HepG2 (cell line): ENCODE results near the gene DHRS4L2. TPM values are rescaled to one million over a fixed set of nuclear protein-coding genes. Genes with fewer than 3 reads are reported as not detected.

Source experiments
- ARID2 ChIP-seq: sonication (generic); formaldehyde crosslinking; IDR thresholded peaks from 2 replicates; pipeline ENCODE4 v1.8.1; 2022; ENCODE audit warnings: mild to moderate bottlenecking, missing genetic modification reagents, borderline replicate concordance
- BRCA1 ChIP-seq: sonication (generic); formaldehyde crosslinking; IDR thresholded peaks from 2 replicates; pipeline ENCODE4 v1.4.0; 2020; ENCODE audit warnings: missing genetic modification reagents
- BRF2 ChIP-seq: sonication (generic); formaldehyde crosslinking; IDR thresholded peaks from 2 replicates; pipeline ENCODE4 v1.8.1; 2022; ENCODE audit warnings: mild to moderate bottlenecking, missing genetic modification reagents
- EZH2 ChIP-seq: conservative IDR thresholded peaks from 2 replicates; pipeline ENCODE4 v1.6.1; 2012; ENCODE audit warnings: mild to moderate bottlenecking, low read depth, low read length, moderate library complexity
- NFYB ChIP-seq: sonication (generic); formaldehyde crosslinking; IDR thresholded peaks from 2 replicates; pipeline ENCODE4 v1.4.0; 2020; ENCODE audit warnings: missing genetic modification reagents
- SKIL ChIP-seq: sonication (generic); formaldehyde crosslinking; IDR thresholded peaks from 2 replicates; pipeline ENCODE4 v1.8.0; 2022; ENCODE audit warnings: missing genetic modification reagents, mild to moderate bottlenecking, moderate library complexity, borderline replicate concordance
- YEATS2 ChIP-seq: sonication (generic); formaldehyde crosslinking; IDR thresholded peaks from 2 replicates; pipeline ENCODE4 v1.4.0; 2020; ENCODE audit warnings: missing genetic modification reagents, borderline replicate concordance
- ZBTB44 ChIP-seq: sonication (generic); formaldehyde crosslinking; IDR thresholded peaks from 2 replicates; pipeline ENCODE4 v1.4.0; 2020; ENCODE audit warnings: missing genetic modification reagents
- ZBTB49 ChIP-seq: sonication (generic); formaldehyde crosslinking; IDR thresholded peaks from 2 replicates; pipeline ENCODE4 v1.4.0; 2020; ENCODE audit warnings: missing genetic modification reagents, borderline replicate concordance
- ZEB1 ChIP-seq: IDR thresholded peaks from 2 replicates; pipeline ENCODE4 v1.6.1; 2012; ENCODE audit warnings: mild to moderate bottlenecking, low read depth, inconsistent platforms; ENCODE audit not compliant: insufficient replicate concordance
- ZNF143 ChIP-seq: sonication (generic); formaldehyde crosslinking; IDR thresholded peaks from 2 replicates; pipeline ENCODE4 v1.4.0; 2020; ENCODE audit warnings: missing genetic modification reagents
- ZNF510 ChIP-seq: sonication (generic); formaldehyde crosslinking; IDR thresholded peaks from 2 replicates; pipeline ENCODE4 v1.4.0; 2020; ENCODE audit warnings: low read depth, mild to moderate bottlenecking, missing genetic modification reagents
- ZNF646 ChIP-seq: sonication (generic); formaldehyde crosslinking; IDR thresholded peaks from 2 replicates; pipeline ENCODE4 v1.9.0; 2021; ENCODE audit warnings: mild to moderate bottlenecking, missing genetic modification reagents
- polyA plus RNA-seq, 8 experiments: library from polyadenylated mRNA; depleted of rRNA in 3 of 8; stranded (reverse) in 7 of 8; unstranded in 1 of 8; fragments of >200 nt; fragmentation: Illumina TruSeq in 4 of 8; extraction: Trizol in 4 of 8; gene quantifications; 2 replicates each; pipeline versions ENCODE4 v1.2.1 to v1.2.3, GENCODE V29; 2011 to 2016; ENCODE audit warnings: low read depth in 4 of 8, missing spikeins in 1 of 8, mixed read lengths in 1 of 8; ENCODE audit not compliant: insufficient read depth in 1 of 8
- total RNA-seq, 5 experiments: library from RNA; depleted of rRNA; stranded (reverse); fragments of >200 nt; fragmentation: Illumina TruSeq; extraction: Trizol; gene quantifications; 2 replicates each; pipeline ENCODE4 v1.2.3, GENCODE V29; 2016; ENCODE audit warnings: low read depth in 1 of 5

Gene DHRS4L2
- total and polyA plus RNA-seq, 2 of the 13 experiments (the other 11 are each of a cell fraction or from before 2014, with no cell fraction given), result 24.7 to 38.2 TPM

GRCh38 chr14:24036169-24036962 lies 47.6 kb downstream of the DHRS4L2 start (continued):
- no peak; the same call in 1 of the 2 replicates for TF ChIP-seq ZNF646 (CRISPR knock-in tag)
- no peak; the same call in 1 of the 2 replicates for TF ChIP-seq BRCA1 (CRISPR knock-in tag)
- TF ChIP-seq ZNF143 (CRISPR knock-in tag), result no peak; the same call in 1 of the 2 replicates
- TF ChIP-seq NFYB (CRISPR knock-in tag), result peak; percentile 34; the same call in 1 of the 2 replicates
- peak; percentile 78; the same call in 1 of the 2 replicates for TF ChIP-seq YEATS2 (CRISPR knock-in tag)
- TF ChIP-seq SKIL (CRISPR knock-in tag), result no peak; the same call in 1 of the 2 replicates
- no peak; the same call in 1 of the 2 replicates for TF ChIP-seq BRF2 (CRISPR knock-in tag)
- no peak for TF ChIP-seq ZEB1
- TF ChIP-seq ZNF510 (CRISPR knock-in tag), result peak; percentile 70; the same call in 1 of the 2 replicates
- peak; percentile 69; the same call in 1 of the 2 replicates for TF ChIP-seq ZBTB49
- TF ChIP-seq EZH2, result no peak
- TF ChIP-seq ARID2 (CRISPR knock-in tag), result peak; percentile 90
- 0 out of 2 replicates have a peak, but pooled peaks have one; percentile 52 for TF ChIP-seq ZBTB44 (CRISPR knock-in tag)
